Panc1 (cell line): ENCODE measurements around the gene DGKG. TPM values are rescaled to one million over a fixed set of nuclear protein-coding genes. Genes with fewer than 3 reads are reported as not detected.

Experiments
- ATAC-seq: fragments of 200-7000 bp; cut with Tn5 transposase; 2 replicates; pipeline ENCODE4 v1.9.1; 2020; ENCODE audit warnings: mild to moderate bottlenecking, moderate library complexity
- BruUV-seq: library from RNA; stranded (reverse); fragments of 400-500 nt; replicated peaks from 2 replicates; lab custom pipeline; 2021; lab: Mats Ljungman, UMichigan
- CTCF ChIA-PET: fragments of 300-600 bp; sonication (Branson Sonifier 250); formaldehyde crosslinking; loops from one replicate; lab custom pipeline; 2022; ENCODE audit warnings: antibody characterized with exemption; lab: Charles Lee
- POLR2A ChIA-PET: fragments of 300-600 bp; sonication (Branson Sonifier 250); formaldehyde crosslinking; loops from one replicate; lab custom pipeline; 2022; ENCODE audit warnings: antibody characterized with exemption; lab: Charles Lee
- DNase-seq: peaks from one replicate; pipeline ENCODE4 v3.0.0-alpha.2; 2010; ENCODE audit warnings: low read depth, low spot score
- H3K27ac ChIP-seq: 2 replicates; pipeline ENCODE4 v1.5.1; 2011; ENCODE audit warnings: mild to moderate bottlenecking, low read length, inconsistent platforms
- H3K27me3 ChIP-seq: fragments of 200-500 bp; sonication (Bioruptor generic); 2 replicates; pipeline ENCODE4 v1.6.0; 2014; ENCODE audit warnings: low read length, inconsistent platforms; ENCODE audit not compliant: control insufficient read depth, insufficient read depth
- H3K36me3 ChIP-seq: fragments of 200-500 bp; sonication (Bioruptor generic); 2 replicates; pipeline ENCODE4 v1.5.1; 2014; ENCODE audit warnings: inconsistent platforms, mild to moderate bottlenecking, low read length, moderate library complexity; ENCODE audit not compliant: control insufficient read depth, insufficient read depth
- H3K4me1 ChIP-seq: 2 replicates; pipeline ENCODE4 v1.5.1; 2011; ENCODE audit warnings: inconsistent platforms, mild to moderate bottlenecking, low read length, moderate library complexity; ENCODE audit not compliant: control insufficient read depth, insufficient read depth
- H3K4me3 ChIP-seq, 2 experiments: 2 replicates each; pipeline ENCODE4 v1.5.1; 2011 to 2012; ENCODE audit warnings: low read depth in 2 of 2, low read length in 2 of 2, mild to moderate bottlenecking in 2 of 2, inconsistent platforms in 1 of 2, moderate library complexity in 1 of 2
- H3K9me3 ChIP-seq: fragments of 200-500 bp; sonication (Bioruptor generic); 2 replicates; pipeline ENCODE4 v1.5.1; 2014; ENCODE audit warnings: low read depth, mild to moderate bottlenecking, inconsistent platforms, low read length, moderate library complexity; ENCODE audit not compliant: control insufficient read depth, insufficient read depth
- POLR2AphosphoS5 ChIP-seq: IDR thresholded peaks from 2 replicates; pipeline ENCODE4 v1.6.1; 2012; ENCODE audit warnings: mild to moderate bottlenecking, low read depth, low read length, moderate library complexity
- REST ChIP-seq, 2 experiments: IDR thresholded peaks; 2 replicates each; pipeline ENCODE4 v1.6.1; 2011 to 2012; ENCODE audit warnings: low read depth in 2 of 2, control low read depth in 1 of 2, low read length in 1 of 2, mild to moderate bottlenecking in 1 of 2, moderate library complexity in 1 of 2; ENCODE audit not compliant: insufficient read depth in 1 of 2
- SIN3A ChIP-seq: IDR thresholded peaks from 2 replicates; pipeline ENCODE4 v1.6.1; 2012; ENCODE audit warnings: low read depth, mild to moderate bottlenecking, low read length, moderate library complexity, borderline replicate concordance; ENCODE audit not compliant: insufficient read depth
- TCF7L2 ChIP-seq: IDR thresholded peaks from 2 replicates; pipeline ENCODE4 v1.6.1; 2011; ENCODE audit warnings: mild to moderate bottlenecking, low read depth, low read length, inconsistent platforms
- in situ Hi-C: cut with HindIII; loops from 2 replicates; pipeline ENCODE4 v1.10.0; 2016; ENCODE audit warnings: low sequenced_read_pairs, low pct_unique_long_range_greater_than_20kb
- intact Hi-C: fragments of 100-400 bp; cut with micrococcal nuclease; formaldehyde crosslinking; loops from one replicate; pipeline ENCODE4 v1.10.0; 2022; ENCODE audit not compliant: unreplicated experiment
- total RNA-seq: library from RNA; stranded (reverse); gene quantifications from one replicate; pipeline ENCODE4 v1.2.1, GENCODE V29; 2021; ENCODE audit not compliant: unreplicated experiment
- TF ChIP-seq, protein P1 (sequence below): fragments of 450-650 bp; IDR thresholded peaks from 2 replicates; pipeline ENCODE4 v1.5.1; 2017; ENCODE audit warnings: mild to moderate bottlenecking

DGKG gene
- total RNA-seq, 1 experiment from 2014 or later: 0.46 TPM

DNA sequence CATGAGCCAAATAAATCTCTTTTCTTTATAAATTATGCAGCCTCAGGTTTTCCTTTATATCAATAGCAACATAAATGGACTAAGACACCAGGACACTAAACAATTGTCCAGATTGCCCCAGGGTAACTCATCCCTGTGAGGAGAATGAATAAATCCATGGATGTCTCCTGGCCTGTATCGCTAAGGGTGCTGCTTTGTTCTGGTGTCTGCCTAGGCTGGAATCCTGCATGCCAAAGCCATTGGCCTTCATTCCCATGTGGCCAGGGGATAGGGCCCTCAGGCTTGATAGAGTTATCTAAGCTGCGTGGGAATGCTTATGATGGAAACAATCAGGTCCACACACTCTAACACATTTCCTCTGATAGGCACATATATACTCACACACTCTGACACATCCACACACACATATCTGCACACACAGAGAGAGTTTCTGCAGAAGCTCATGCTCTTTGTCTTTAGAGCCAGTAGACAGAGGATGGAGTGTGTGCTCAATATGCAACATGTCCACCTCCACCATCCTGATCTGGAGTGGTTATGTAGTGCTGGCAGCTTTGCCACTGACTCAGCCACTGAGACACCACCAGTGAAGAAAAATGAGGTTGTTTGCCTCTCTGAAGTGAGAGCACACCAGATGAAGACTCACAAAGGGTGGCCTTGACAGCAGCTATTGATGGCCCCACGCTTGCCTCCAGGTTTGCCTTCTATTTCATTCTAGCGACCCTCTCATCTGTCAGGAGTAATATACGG lies 24.0 kb upstream of the DGKG start:
- peaks cover 8% of the 10 kb centered on the region for H3K27me3 ChIP-seq
- no TSS peak for BruUV-seq
- DNase-seq: no peak

GRCh38 chr3:186383026-186383993 lies 21.3 kb upstream of the DGKG start:
- no peaks in the 10 kb centered on the region for H3K9me3 ChIP-seq
- BruUV-seq: no TSS peak
- DNase-seq: no peak
- in situ Hi-C loops (no loop called here), intact Hi-C loops (no loop called here)
- ATAC-seq: 0 out of 2 replicates have a peak, but pooled peaks have one; percentile 44
- no peaks in the 10 kb centered on the region for H3K4me1 ChIP-seq
- ChIA-PET POLR2A (no interaction called here), CTCF (no interaction called here)
- H3K27ac ChIP-seq: no peak overlapping the region
- H3K36me3 ChIP-seq: no peaks in the 10 kb centered on the region
- H3K27me3 ChIP-seq: peaks cover 14% of the 10 kb centered on the region
- H3K4me3 ChIP-seq: no peak overlapping the region
- TF ChIP-seq TCF7L2 (no peak), SIN3A (no peak), REST (IDR thresholded peaks at IDR 0.05; ENCODE audit: insufficient read depth in 1 of 2, low read depth in 2 of 2, low read length in 1 of 2) (no peak)
- TF ChIP-seq, protein P1, sequence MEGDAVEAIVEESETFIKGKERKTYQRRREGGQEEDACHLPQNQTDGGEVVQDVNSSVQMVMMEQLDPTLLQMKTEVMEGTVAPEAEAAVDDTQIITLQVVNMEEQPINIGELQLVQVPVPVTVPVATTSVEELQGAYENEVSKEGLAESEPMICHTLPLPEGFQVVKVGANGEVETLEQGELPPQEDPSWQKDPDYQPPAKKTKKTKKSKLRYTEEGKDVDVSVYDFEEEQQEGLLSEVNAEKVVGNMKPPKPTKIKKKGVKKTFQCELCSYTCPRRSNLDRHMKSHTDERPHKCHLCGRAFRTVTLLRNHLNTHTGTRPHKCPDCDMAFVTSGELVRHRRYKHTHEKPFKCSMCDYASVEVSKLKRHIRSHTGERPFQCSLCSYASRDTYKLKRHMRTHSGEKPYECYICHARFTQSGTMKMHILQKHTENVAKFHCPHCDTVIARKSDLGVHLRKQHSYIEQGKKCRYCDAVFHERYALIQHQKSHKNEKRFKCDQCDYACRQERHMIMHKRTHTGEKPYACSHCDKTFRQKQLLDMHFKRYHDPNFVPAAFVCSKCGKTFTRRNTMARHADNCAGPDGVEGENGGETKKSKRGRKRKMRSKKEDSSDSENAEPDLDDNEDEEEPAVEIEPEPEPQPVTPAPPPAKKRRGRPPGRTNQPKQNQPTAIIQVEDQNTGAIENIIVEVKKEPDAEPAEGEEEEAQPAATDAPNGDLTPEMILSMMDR: no peak

More for the DNA sequence above, 24.0 kb upstream of the DGKG start:
- in situ Hi-C loops (no loop called here), intact Hi-C loops (no loop called here)
- POLR2A ChIA-PET: no interaction called here
- Histone ChIP-seq H3K4me3 (no peak overlapping the region), H3K9me3 (no peaks in the 10 kb centered on the region), H3K36me3 (no peaks in the 10 kb centered on the region), H3K27ac (no peak overlapping the region), H3K4me1 (no peaks in the 10 kb centered on the region)
- no peak for ATAC-seq
- no peak for TF ChIP-seq SIN3A
- TF ChIP-seq, protein P1: no peak
- TF ChIP-seq REST (IDR thresholded peaks at IDR 0.05; ENCODE audit: insufficient read depth in 1 of 2, low read depth in 2 of 2, low read length in 1 of 2): no peak
- TF ChIP-seq TCF7L2: no peak
- no peak for TF ChIP-seq POLR2AphosphoS5
- CTCF ChIA-PET: no interaction called here
